HG02840 (cell line): ENCODE data around the gene HMX1.

Source experiments
- ATAC-seq: cut with Tn5 transposase; IDR thresholded peaks from one replicate; pipeline ENCODE4 v1.9.1; 2021; ENCODE audit warnings: mild to moderate bottlenecking, moderate library complexity, moderate number of reproducible peaks; ENCODE audit not compliant: unreplicated experiment, low FRiP score

HMX1 gene

DNA sequence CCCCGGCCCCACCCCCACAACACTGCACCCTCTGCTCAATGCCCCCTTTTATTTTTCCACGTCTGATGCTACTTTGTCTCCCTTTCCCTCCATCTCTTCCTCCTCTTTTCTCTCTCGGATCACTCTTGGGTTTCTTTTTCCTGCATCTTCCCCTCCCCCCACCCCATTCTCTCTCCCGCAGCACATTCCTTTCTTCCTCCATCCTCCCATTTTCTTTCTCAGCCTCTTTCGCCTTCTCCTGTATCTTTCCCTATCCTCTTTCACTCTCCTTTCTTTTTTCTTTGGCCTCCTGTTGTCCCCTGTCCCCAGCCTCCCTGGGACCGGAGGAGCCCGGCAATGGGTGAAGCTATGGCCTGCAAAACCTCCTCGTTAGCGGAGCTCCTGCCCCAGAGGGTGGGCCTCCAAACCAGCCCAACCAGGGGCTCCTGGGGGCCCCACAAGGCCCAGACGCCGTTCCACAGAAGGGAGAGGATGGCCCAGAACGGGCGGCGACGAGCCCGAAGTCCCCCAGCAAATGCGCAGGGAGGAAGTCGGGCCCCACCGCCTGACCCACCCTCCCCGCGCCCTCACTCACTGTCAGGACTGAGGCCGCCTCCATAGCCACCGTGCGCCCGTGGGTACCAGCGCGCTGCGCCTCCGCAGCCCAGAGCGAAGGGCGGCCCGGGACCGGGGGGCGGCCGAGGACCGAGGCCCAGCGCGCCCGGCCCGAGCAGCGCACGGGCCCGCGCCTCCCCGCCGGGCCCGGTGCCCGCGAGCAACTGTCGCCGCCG is 807 bp downstream of the HMX1 start:
- ATAC-seq: no peak

- no peak for ATAC-seq
These were observed 1.6 kb downstream of the HMX1 start for GRCh38 chr4:8869898-8870646.

- no peak for ATAC-seq
These were observed 2.4 kb downstream of the HMX1 start for GRCh38 chr4:8869002-8869897.

- ATAC-seq: no peak
These were observed 3.2 kb downstream of the HMX1 start for GRCh38 chr4:8868321-8869001.

GRCh38 chr4:8867624-8868320 is 3.9 kb downstream of the HMX1 start:
- ATAC-seq: no peak

DNA sequence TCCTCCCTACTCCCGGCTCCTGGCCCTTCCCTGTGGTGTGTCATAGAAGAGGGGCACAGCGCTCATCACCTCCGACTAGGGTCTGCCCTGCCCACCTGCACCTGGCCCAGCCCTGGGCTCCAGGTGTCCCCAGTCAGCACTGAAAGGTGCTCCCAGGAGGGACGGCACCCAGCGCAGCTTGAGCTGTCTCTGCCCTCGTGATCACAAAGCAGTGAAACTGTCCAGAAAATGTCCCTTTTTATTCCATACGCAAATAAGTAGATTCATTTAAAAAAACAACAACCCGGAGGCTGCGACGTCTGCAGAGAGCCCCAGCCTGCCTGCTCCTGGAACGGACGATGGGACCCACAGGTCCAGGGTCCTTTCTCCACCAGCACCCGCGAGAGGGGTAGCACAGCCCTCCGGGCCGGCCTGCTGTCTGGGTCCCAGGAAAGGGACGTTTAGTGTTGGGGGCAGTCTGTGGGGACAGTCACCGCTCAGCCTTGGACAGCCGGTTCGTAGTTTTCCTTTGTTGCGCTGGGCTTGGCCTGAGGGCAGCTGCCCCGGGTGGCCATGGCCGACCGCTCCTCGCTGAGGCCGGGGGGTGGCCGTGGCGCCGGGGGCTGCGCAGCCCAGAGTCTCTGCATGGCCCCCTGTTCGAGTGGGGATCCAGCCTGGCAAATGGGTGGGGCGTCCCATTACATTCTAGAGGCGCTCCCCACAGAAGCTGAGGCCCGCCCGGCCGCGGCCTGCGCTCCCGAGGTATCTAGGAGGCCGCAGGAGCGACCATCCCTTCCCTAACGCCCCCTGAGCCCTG is 4.6 kb downstream of the HMX1 start:
- ATAC-seq: no peak

DNA sequence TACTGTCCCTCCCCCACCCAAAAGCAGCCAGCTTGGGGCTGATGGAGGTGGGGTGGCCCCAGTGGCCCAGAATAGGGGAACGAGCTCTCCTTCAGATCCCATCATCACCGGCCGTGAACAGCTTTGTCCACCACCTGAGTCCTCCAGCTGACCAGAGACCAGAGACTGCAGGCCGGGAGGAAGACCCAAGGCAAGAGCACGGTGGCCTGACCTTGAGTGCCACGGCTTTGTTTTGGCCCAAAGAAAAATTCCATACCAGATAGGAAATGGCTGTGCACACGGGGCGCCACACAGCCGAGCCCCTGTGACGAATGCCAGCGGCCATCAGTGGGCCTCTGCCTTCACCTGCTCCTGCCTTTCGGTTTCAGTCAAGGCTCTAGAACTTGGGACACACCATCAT is 5.2 kb downstream of the HMX1 start:
- ATAC-seq: no peak

- ATAC-seq: no peak
These were observed 5.8 kb downstream of the HMX1 start for GRCh38 chr4:8865681-8866310.

GRCh38 chr4:8864912-8865680 is 6.5 kb downstream of the HMX1 start:
- ATAC-seq: no peak

GRCh38 chr4:8863686-8864682 is 7.7 kb downstream of the HMX1 start:
- ATAC-seq: no peak

DNA sequence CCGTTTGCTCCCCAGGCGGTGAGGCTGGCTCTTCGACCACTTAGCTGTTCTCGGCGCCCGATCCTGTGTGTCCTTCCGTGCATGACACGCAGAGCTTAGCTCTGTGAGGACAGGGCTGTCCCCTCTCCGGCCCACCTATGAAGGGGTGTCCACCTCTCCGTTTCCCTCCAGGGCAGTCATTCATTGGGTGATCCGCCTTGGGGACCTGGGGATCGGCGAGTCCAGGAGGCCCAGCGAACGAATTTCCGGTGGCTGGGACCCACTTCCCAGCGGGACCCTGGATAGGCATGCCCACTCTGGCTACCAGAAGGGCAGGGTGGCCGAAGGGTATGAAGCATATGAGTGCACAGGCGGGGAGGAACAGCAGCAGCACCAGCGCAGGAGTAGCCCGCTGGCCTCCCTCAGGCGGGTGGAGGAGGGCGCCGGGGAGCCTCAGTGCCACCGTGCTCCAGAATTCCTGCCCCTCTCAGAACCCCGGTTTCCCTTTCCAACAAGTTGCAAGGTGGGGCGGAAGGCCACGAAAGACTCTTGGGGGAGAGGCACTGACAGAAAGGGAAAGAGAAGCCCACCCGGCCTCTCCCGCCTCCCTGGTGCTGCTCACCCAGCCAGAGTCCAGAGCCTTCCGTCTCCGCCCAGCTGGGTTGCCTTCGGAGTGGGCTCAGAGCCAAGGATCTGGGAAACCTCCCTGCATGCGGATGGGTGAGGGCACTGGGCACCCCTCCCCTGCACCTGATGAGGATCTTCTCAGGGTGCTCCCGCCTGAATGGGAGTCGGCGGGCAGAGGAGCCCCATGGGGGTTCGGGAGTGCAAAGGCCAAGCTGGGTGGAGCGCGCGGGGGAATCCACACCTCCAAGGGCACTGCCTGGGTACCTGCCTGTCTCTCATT is 8.6 kb downstream of the HMX1 start:
- ATAC-seq: no peak

DNA sequence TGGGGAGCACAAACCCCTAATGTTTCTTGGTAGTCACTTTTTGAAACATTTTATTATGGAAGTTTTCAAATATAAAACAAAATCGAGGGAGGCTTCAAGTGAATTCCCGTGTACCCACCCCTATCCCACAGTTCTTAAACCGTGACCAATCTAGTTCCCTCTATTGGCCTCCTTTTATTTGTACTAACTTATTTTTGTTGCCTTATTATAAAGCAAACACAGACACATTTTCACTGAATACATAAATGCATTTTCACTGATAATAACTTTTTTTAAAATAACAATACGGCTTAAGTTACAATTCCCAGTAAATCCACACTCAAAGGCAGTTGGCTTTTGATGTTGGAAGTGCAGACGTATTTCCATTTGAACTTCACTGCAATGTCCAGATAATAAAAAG is 9.3 kb downstream of the HMX1 start:
- ATAC-seq: no peak

- ATAC-seq: no peak
These were observed 9.9 kb downstream of the HMX1 start for GRCh38 chr4:8861576-8862295.

GRCh38 chr4:8860892-8861575 is 10.6 kb downstream of the HMX1 start:
- ATAC-seq: no peak
